ENCODE data around the gene RNF144B. TPM values are rescaled to one million over a fixed set of nuclear protein-coding genes. Genes with fewer than 3 reads are reported as not detected.

The RNF144B gene
- total and polyA plus RNA-seq, 9 of the 15 experiments (the other 6 are each of a cell fraction or from before 2014, with no cell fraction given): 0.01 TPM; not detected in 8

- CTCF ChIA-PET (ENCODE audit: low intra/inter-chr PET ratio): no interaction called here
- no peak for TF ChIP-seq KDM4B (IDR thresholded peaks at IDR 0.05; ENCODE audit: borderline replicate concordance in 2 of 2, low read depth in 1 of 2)
- TF ChIP-seq, protein P1, sequence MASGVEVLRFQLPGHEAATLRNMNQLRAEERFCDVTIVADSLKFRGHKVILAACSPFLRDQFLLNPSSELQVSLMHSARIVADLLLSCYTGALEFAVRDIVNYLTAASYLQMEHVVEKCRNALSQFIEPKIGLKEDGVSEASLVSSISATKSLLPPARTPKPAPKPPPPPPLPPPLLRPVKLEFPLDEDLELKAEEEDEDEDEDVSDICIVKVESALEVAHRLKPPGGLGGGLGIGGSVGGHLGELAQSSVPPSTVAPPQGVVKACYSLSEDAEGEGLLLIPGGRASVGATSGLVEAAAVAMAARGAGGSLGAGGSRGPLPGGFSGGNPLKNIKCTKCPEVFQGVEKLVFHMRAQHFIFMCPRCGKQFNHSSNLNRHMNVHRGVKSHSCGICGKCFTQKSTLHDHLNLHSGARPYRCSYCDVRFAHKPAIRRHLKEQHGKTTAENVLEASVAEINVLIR (CRISPR knock-in tag; IDR thresholded peaks at IDR 0.05): no peak
- no peak for TF ChIP-seq CREM (IDR thresholded peaks at IDR 0.05; ENCODE audit: low read depth)
- TF ChIP-seq CHD7 (IDR thresholded peaks at IDR 0.05; ENCODE audit: low read depth, low read length): no peak
- TF ChIP-seq HDAC3 (IDR thresholded peaks at IDR 0.05; ENCODE audit: borderline replicate concordance, partially characterized antibody): no peak
- TF ChIP-seq MEF2D (tag; conservative IDR thresholded peaks at IDR 0.05; ENCODE audit: low read depth): no peak
- TF ChIP-seq, protein P2, sequence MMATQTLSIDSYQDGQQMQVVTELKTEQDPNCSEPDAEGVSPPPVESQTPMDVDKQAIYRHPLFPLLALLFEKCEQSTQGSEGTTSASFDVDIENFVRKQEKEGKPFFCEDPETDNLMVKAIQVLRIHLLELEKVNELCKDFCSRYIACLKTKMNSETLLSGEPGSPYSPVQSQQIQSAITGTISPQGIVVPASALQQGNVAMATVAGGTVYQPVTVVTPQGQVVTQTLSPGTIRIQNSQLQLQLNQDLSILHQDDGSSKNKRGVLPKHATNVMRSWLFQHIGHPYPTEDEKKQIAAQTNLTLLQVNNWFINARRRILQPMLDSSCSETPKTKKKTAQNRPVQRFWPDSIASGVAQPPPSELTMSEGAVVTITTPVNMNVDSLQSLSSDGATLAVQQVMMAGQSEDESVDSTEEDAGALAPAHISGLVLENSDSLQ (IDR thresholded peaks at IDR 0.05): no peak
- TF ChIP-seq ERF (CRISPR knock-in tag; IDR thresholded peaks at IDR 0.05): no peak
- TF ChIP-seq SRSF9 (IDR thresholded peaks at IDR 0.05; ENCODE audit: borderline replicate concordance, low read depth, low read length): no peak
Measured at GRCh38 chr6:18477301-18477941, 90.3 kb downstream of the RNF144B start.

More at GRCh38 chr6:18477301-18477941, 90.3 kb downstream of the RNF144B start:
- Histone ChIP-seq H3K9ac (ENCODE audit: insufficient read depth in 1 of 2, low read depth in 2 of 2, low read length in 2 of 2) (no peak overlapping the region), H3K27ac (ENCODE audit: extremely low read depth, low read depth, low read length) (no peak overlapping the region), H2AFZ (ENCODE audit: low read depth, low read length) (no peak overlapping the region), H3K79me2 (ENCODE audit: control insufficient read depth, insufficient read depth, low read length) (no peaks in the 10 kb centered on the region), H3K36me3 (ENCODE audit: control insufficient read depth, insufficient read depth, low read length) (no peaks in the 10 kb centered on the region), H3K9me3 (replicated peaks; ENCODE audit: control insufficient read depth, insufficient read depth, low read depth, low read length) (no peaks in the 10 kb centered on the region), H4K20me1 (replicated peaks; ENCODE audit: control insufficient read depth, insufficient read depth, low read length) (no peaks in the 10 kb centered on the region), H3K4me3 (no peak overlapping the region), H3K4me1 (replicated peaks in 1 of 2; ENCODE audit: control insufficient read depth in 2 of 2, insufficient read depth in 2 of 2, low read length in 2 of 2) (no peaks in the 10 kb centered on the region), H3K4me2 (ENCODE audit: insufficient read depth, low read length) (no peak overlapping the region), H3K9me1 (ENCODE audit: control insufficient read depth, insufficient read depth, low read length) (no peaks in the 10 kb centered on the region), H3K27me3 (ENCODE audit: control insufficient read depth in 2 of 2, insufficient read depth in 2 of 2, low read length in 2 of 2) (no peaks in the 10 kb centered on the region)
- intact Hi-C loops (cut with micrococcal nuclease) (no loop called here), in situ Hi-C loops (cut with MboI) (no loop called here)
- FAIRE-seq (no peak), ATAC-seq (no peak), DNase-seq (ENCODE audit: extremely low read depth in 1 of 4, low spot score in 3 of 4) (no peak)
- no TSS peak for BruUV-seq (replicated peaks)
- POLR2A ChIA-PET: no interaction called here
- WGBS (ENCODE audit: insufficient coverage, low coverage, missing lambda C conversion rate): 0% methylated on average over 2 of the region's 2 CpGs

Data from K562 (cell line).